ENCODE results near the gene SPN.

Gene SPN

GRCh38 chr16:29668267-29668666 lies 5.2 kb downstream of the SPN start:
- Histone ChIP-seq H3K79me1 (replicated peaks; ENCODE audit: low read length, poor library complexity, severe bottlenecking) (no peaks in the 10 kb centered on the region), H2BK5ac (ENCODE audit: low read depth, low read length, poor library complexity, severe bottlenecking) (no peak overlapping the region), H3K4ac (ENCODE audit: low read depth in 1 of 2, low read length in 2 of 2) (no peak overlapping the region), H3K9me3 (ENCODE audit: control insufficient read depth, low read length) (no peaks in the 10 kb centered on the region), H2BK12ac (ENCODE audit: low read length in 2 of 2) (no peak overlapping the region), H3K27me3 (ENCODE audit: control insufficient read depth in 1 of 2, insufficient read depth in 1 of 2, low read length in 2 of 2) (peaks cover 0 to 25% of the 10 kb centered on the region in 2 experiments), H3K36me3 (ENCODE audit: control insufficient read depth in 1 of 2, insufficient read depth in 2 of 2, low read depth in 1 of 2, low read length in 2 of 2) (no peaks in the 10 kb centered on the region), H3K4me2 (ENCODE audit: low read length, poor library complexity, severe bottlenecking) (no peak overlapping the region), H4K8ac (ENCODE audit: low read length) (no peak overlapping the region), H3K4me1 (ENCODE audit: control insufficient read depth, insufficient read depth, low read depth, low read length) (peaks cover 10% of the 10 kb centered on the region), H2BK15ac (ENCODE audit: low read depth, poor library complexity, severe bottlenecking) (no peak overlapping the region), H2BK120ac (ENCODE audit: low read depth, low read length) (no peak overlapping the region), H3K4me3 (ENCODE audit: insufficient read depth in 1 of 2, low read depth in 1 of 2, low read length in 2 of 2) (no peak overlapping the region), H3K27ac (ENCODE audit: low read length, poor library complexity, severe bottlenecking) (no peak overlapping the region), H4K91ac (ENCODE audit: low read length) (no peak overlapping the region), H3K23ac (ENCODE audit: low read length in 2 of 2) (no peak overlapping the region), H3K14ac (ENCODE audit: low read length in 2 of 2) (no peak overlapping the region), H2AFZ (ENCODE audit: low read depth, low read length) (no peak overlapping the region), H3K18ac (ENCODE audit: low read depth in 1 of 2, low read length in 2 of 2) (no peak overlapping the region), H3K9ac (ENCODE audit: low read length) (no peak overlapping the region), H2AK5ac (ENCODE audit: low read length, severe bottlenecking) (no peak overlapping the region)
- no peak for DNase-seq
- 94% methylated on average over 2 of the region's 3 CpGs for WGBS

GRCh38 chr16:29673501-29673900 lies 10.5 kb downstream of the SPN start:
- H3K79me1 ChIP-seq (replicated peaks; ENCODE audit: low read length, poor library complexity, severe bottlenecking) = no peaks in the 10 kb centered on the region
- H4K91ac ChIP-seq (ENCODE audit: low read length) = no peak overlapping the region
- H3K23ac ChIP-seq (ENCODE audit: low read length in 2 of 2) = peak overlapping the region in 1 of 2 experiments; percentile 40
- peaks cover 0 to 3% of the 10 kb centered on the region in 2 experiments for H3K27me3 ChIP-seq (ENCODE audit: control insufficient read depth in 1 of 2, insufficient read depth in 1 of 2, low read length in 2 of 2)
- H2AK5ac ChIP-seq (ENCODE audit: low read length, severe bottlenecking) = peak overlapping the region; percentile 27
- no peak overlapping the region for H2AFZ ChIP-seq (ENCODE audit: low read depth, low read length)
- DNase-seq = no peak
- H2BK12ac ChIP-seq (ENCODE audit: low read length in 2 of 2) = peak overlapping the region; percentile 1 to 86
- no peak overlapping the region for H3K4me2 ChIP-seq (ENCODE audit: low read length, poor library complexity, severe bottlenecking)
- no peak overlapping the region for H2BK15ac ChIP-seq (ENCODE audit: low read depth, poor library complexity, severe bottlenecking)
- H3K9me3 ChIP-seq (ENCODE audit: control insufficient read depth, low read length) = no peaks in the 10 kb centered on the region
- H3K4me1 ChIP-seq (ENCODE audit: control insufficient read depth, insufficient read depth, low read depth, low read length) = peaks cover 4% of the 10 kb centered on the region
- H3K14ac ChIP-seq (ENCODE audit: low read length in 2 of 2) = peak overlapping the region in 1 of 2 experiments; percentile 41
- no peak overlapping the region for H3K18ac ChIP-seq (ENCODE audit: low read depth in 1 of 2, low read length in 2 of 2)
- no peak overlapping the region for H2BK5ac ChIP-seq (ENCODE audit: low read depth, low read length, poor library complexity, severe bottlenecking)
- H3K4ac ChIP-seq (ENCODE audit: low read depth in 1 of 2, low read length in 2 of 2) = no peak overlapping the region
- no peak overlapping the region for H3K27ac ChIP-seq (ENCODE audit: low read length, poor library complexity, severe bottlenecking)
- no peak overlapping the region for H4K8ac ChIP-seq (ENCODE audit: low read length)
- H3K4me3 ChIP-seq (ENCODE audit: insufficient read depth in 1 of 2, low read depth in 1 of 2, low read length in 2 of 2) = no peak overlapping the region
- H2BK120ac ChIP-seq (ENCODE audit: low read depth, low read length) = no peak overlapping the region
- peaks cover 0 to 3% of the 10 kb centered on the region in 2 experiments for H3K36me3 ChIP-seq (ENCODE audit: control insufficient read depth in 1 of 2, insufficient read depth in 2 of 2, low read depth in 1 of 2, low read length in 2 of 2)
- no peak overlapping the region for H3K9ac ChIP-seq (ENCODE audit: low read length)
- WGBS = 93% methylated on average over 6 of the region's 6 CpGs

GRCh38 chr16:29674188-29674587 lies 11.1 kb downstream of the SPN start:
- Histone ChIP-seq H3K4me2 (ENCODE audit: low read length, poor library complexity, severe bottlenecking) (no peak overlapping the region), H3K9ac (ENCODE audit: low read length) (no peak overlapping the region), H2BK120ac (ENCODE audit: low read depth, low read length) (no peak overlapping the region), H3K9me3 (ENCODE audit: control insufficient read depth, low read length) (no peaks in the 10 kb centered on the region), H4K8ac (ENCODE audit: low read length) (no peak overlapping the region), H3K36me3 (ENCODE audit: control insufficient read depth in 1 of 2, insufficient read depth in 2 of 2, low read depth in 1 of 2, low read length in 2 of 2) (peaks cover 0 to 3% of the 10 kb centered on the region in 2 experiments), H3K27me3 (ENCODE audit: control insufficient read depth in 1 of 2, insufficient read depth in 1 of 2, low read length in 2 of 2) (peaks cover 0 to 3% of the 10 kb centered on the region in 2 experiments), H3K14ac (ENCODE audit: low read length in 2 of 2) (no peak overlapping the region), H2BK15ac (ENCODE audit: low read depth, poor library complexity, severe bottlenecking) (no peak overlapping the region), H3K79me1 (replicated peaks; ENCODE audit: low read length, poor library complexity, severe bottlenecking) (no peaks in the 10 kb centered on the region), H3K27ac (ENCODE audit: low read length, poor library complexity, severe bottlenecking) (no peak overlapping the region), H4K91ac (ENCODE audit: low read length) (peak overlapping the region; percentile 78), H3K23ac (ENCODE audit: low read length in 2 of 2) (peak overlapping the region in 1 of 2 experiments; percentile 94), H3K4ac (ENCODE audit: low read depth in 1 of 2, low read length in 2 of 2) (peak overlapping the region in 1 of 2 experiments; percentile 39), H2BK5ac (ENCODE audit: low read depth, low read length, poor library complexity, severe bottlenecking) (no peak overlapping the region), H3K4me1 (ENCODE audit: control insufficient read depth, insufficient read depth, low read depth, low read length) (peaks cover 7% of the 10 kb centered on the region), H3K18ac (ENCODE audit: low read depth in 1 of 2, low read length in 2 of 2) (peak overlapping the region in 1 of 2 experiments; percentile 34), H2BK12ac (ENCODE audit: low read length in 2 of 2) (peak overlapping the region in 1 of 2 experiments; percentile 6), H2AK5ac (ENCODE audit: low read length, severe bottlenecking) (peak overlapping the region; percentile 35), H2AFZ (ENCODE audit: low read depth, low read length) (peak overlapping the region; percentile 69), H3K4me3 (ENCODE audit: insufficient read depth in 1 of 2, low read depth in 1 of 2, low read length in 2 of 2) (no peak overlapping the region)
- no peak for DNase-seq
- WGBS = 83% methylated on average over 13 of the region's 13 CpGs

- no peak overlapping the region for H2BK5ac ChIP-seq (ENCODE audit: low read depth, low read length, poor library complexity, severe bottlenecking)
- H3K4me1 ChIP-seq (ENCODE audit: control insufficient read depth, insufficient read depth, low read depth, low read length) = peaks cover 12% of the 10 kb centered on the region
- WGBS = no CpG with 5 or more reads among the region's 3 CpGs
Measured at GRCh38 chr16:29675811-29676643, 13.0 kb downstream of the SPN start.

More at GRCh38 chr16:29675811-29676643, 13.0 kb downstream of the SPN start:
- Histone ChIP-seq H4K8ac (ENCODE audit: low read length) (peak overlapping the region; percentile 24), H2BK15ac (ENCODE audit: low read depth, poor library complexity, severe bottlenecking) (no peak overlapping the region), H3K9ac (ENCODE audit: low read length) (no peak overlapping the region), H3K9me3 (ENCODE audit: control insufficient read depth, low read length) (no peaks in the 10 kb centered on the region), H3K18ac (ENCODE audit: low read depth in 1 of 2, low read length in 2 of 2) (no peak overlapping the region), H3K4ac (ENCODE audit: low read depth in 1 of 2, low read length in 2 of 2) (no peak overlapping the region), H3K14ac (ENCODE audit: low read length in 2 of 2) (no peak overlapping the region), H3K27me3 (ENCODE audit: control insufficient read depth in 1 of 2, insufficient read depth in 1 of 2, low read length in 2 of 2) (peaks cover 0 to 3% of the 10 kb centered on the region in 2 experiments), H2BK12ac (ENCODE audit: low read length in 2 of 2) (no peak overlapping the region), H3K4me2 (ENCODE audit: low read length, poor library complexity, severe bottlenecking) (no peak overlapping the region), H2AK5ac (ENCODE audit: low read length, severe bottlenecking) (peak overlapping the region; percentile 49), H3K27ac (ENCODE audit: low read length, poor library complexity, severe bottlenecking) (no peak overlapping the region), H3K23ac (ENCODE audit: low read length in 2 of 2) (no peak overlapping the region), H4K91ac (ENCODE audit: low read length) (no peak overlapping the region), H3K36me3 (ENCODE audit: control insufficient read depth in 1 of 2, insufficient read depth in 2 of 2, low read depth in 1 of 2, low read length in 2 of 2) (peaks cover 0 to 8% of the 10 kb centered on the region in 2 experiments), H3K79me1 (replicated peaks; ENCODE audit: low read length, poor library complexity, severe bottlenecking) (no peaks in the 10 kb centered on the region), H2BK120ac (ENCODE audit: low read depth, low read length) (no peak overlapping the region), H3K4me3 (ENCODE audit: insufficient read depth in 1 of 2, low read depth in 1 of 2, low read length in 2 of 2) (no peak overlapping the region), H2AFZ (ENCODE audit: low read depth, low read length) (no peak overlapping the region)
- peak; percentile 63 for DNase-seq
